ENCODE results near the gene NXPH4. TPM values are rescaled to one million over a fixed set of nuclear protein-coding genes. Genes with fewer than 3 reads are reported as not detected.

NXPH4 gene
- total and polyA plus RNA-seq, 7 experiments from 2014 or later = 0.31 TPM; not detected in 6

DNA sequence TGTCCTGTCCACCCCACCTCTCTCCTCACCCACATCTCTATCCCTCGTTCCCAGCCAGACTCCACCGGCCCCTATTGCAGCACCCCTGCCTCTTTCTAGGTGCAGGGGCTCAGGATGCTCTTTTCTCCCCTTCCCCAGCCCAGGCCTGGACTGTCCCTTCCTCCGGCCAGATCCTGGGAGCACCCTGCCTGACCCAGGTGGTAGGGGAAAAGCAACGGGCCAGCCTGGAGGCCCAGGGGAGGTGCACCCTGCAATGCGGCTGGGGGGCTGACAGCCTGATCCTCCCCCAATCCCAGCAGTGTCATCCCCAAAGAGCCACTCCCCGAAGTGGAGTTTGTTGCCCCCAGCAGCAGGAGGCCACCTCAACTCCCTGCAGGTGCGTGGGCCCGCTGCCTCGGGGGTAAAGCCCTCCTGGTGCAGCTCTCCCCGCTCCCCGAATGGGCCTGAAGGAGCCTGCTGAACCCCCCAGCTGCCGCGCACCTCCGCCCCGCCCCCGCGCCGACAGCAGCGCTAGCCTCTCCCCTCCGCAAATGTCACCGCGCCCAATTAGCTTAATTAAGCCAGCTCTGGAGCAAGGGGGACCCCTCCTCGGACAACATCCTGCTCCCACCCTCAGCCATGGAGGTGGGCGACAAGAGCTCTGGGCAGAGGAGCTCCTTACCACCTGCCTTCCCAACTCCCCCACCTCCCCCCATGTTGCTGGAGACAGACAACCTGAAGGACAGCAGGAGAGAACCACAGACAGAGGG is 4.7 kb downstream of the NXPH4 start:
- Mint-ChIP-seq H3K4me3 (peak overlapping the region in 4 of 10 donors; percentile 17 to 74 (median 36)), H3K27ac (peak overlapping the region in 2 of 9 donors; percentile 33 to 51), H3K36me3 (peaks cover 0 to under 1% (median 0%) of the 10 kb centered on the region in 5 donors), H3K9me3 (peaks cover 0 to 5% (median 0%) of the 10 kb centered on the region in 11 donors), H3K27me3 (peaks cover 76 to 86% (median 83%) of the 10 kb centered on the region in 5 donors), H3K4me1 (peaks cover 16 to 62% (median 47%) of the 10 kb centered on the region in 7 donors)
- H3K9me3 ChIP-seq (ENCODE audit: control insufficient read depth in 2 of 3, low read length in 3 of 3) = no peaks in the 10 kb centered on the region
- H3K27ac ChIP-seq (ENCODE audit: low read depth, low read length) = no peak overlapping the region
- no peaks in the 10 kb centered on the region for H3K36me3 ChIP-seq (ENCODE audit: control insufficient read depth in 2 of 3, insufficient read depth in 3 of 3, low read length in 3 of 3)
- intact Hi-C loops (cut with micrococcal nuclease) = no loop called here
- peaks cover 22 to 77% of the 10 kb centered on the region in 2 donors for H3K27me3 ChIP-seq (ENCODE audit: control insufficient read depth in 2 of 2, insufficient read depth in 2 of 2, low read length in 2 of 2)
- ATAC-seq = no peak
- CTCF ChIA-PET = interaction anchor here (11.7 kb wide), 1 partner anchor 20 kb away, joined by 148 read pairs; a partner anchor contains a TSS
- POLR2A ChIA-PET = interaction anchor here (0.6 kb wide), 1 partner anchor 270 kb away, joined by 4 read pairs; no protein-coding TSS in a partner anchor
- DNase-seq = no peak
- H3K4me3 ChIP-seq (ENCODE audit: low read length) = no peak overlapping the region
- H3K4me1 ChIP-seq (ENCODE audit: control insufficient read depth in 2 of 2, insufficient read depth in 2 of 2, low read length in 2 of 2) = peaks cover 7 to 17% of the 10 kb centered on the region in 2 donors

DNA sequence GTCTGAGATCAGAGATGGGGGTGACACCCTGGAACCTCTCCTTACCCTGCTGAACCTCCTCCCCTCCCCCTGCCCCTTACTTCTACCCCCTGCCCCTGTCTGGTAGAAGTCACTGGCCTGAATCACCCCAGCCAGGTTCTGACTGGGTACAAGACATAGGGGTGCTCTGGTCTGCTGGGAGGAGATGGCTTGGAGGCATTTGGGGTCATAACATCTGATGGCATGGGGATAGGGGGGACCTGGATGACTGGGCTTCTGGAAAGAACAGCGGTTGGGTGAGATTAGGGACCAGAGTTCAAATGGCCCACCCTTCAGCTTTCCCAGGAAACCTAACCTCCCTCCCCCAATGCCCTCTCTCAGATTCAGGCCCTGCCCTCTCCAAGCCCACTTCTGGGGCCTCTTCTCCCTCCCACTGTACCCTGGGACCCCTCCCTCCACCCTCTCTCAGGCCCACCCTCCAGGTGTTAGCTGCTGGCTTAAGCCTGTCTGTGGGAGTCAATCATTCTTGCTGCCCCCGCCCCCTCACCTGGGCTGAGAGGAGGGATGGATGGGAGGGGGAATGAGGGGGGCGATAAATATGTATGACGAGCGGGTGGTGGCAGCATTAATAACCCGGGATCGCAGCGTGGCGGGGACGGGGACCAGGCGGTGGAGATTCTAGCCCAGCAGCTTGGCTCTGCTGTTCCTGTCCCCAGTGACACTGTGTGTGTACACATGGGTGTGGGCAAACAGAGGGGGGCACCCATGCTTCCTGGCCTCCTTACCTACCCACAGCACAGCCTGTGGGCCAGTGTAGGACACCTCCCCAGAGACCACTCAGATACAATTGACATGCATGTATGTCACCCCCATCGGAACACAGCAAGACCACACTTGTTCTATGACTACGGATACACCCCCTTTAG is 5.9 kb downstream of the NXPH4 start:
- Mint-ChIP-seq H3K27me3 (peaks cover 75 to 93% (median 87%) of the 10 kb centered on the region in 5 donors), H3K36me3 (peaks cover 0 to 2% (median 0%) of the 10 kb centered on the region in 5 donors), H3K27ac (peak overlapping the region in 1 of 9 donors; percentile 68), H3K4me3 (peak overlapping the region in 1 of 10 donors; percentile 21), H3K4me1 (peaks cover 21 to 68% (median 50%) of the 10 kb centered on the region in 7 donors), H3K9me3 (peaks cover 0 to 5% (median 0%) of the 10 kb centered on the region in 11 donors)
- Histone ChIP-seq H3K4me3 (ENCODE audit: low read length) (no peak overlapping the region), H3K4me1 (ENCODE audit: control insufficient read depth in 2 of 2, insufficient read depth in 2 of 2, low read length in 2 of 2) (peaks cover 3 to 27% of the 10 kb centered on the region in 2 donors), H3K27ac (ENCODE audit: low read depth, low read length) (no peak overlapping the region), H3K27me3 (ENCODE audit: control insufficient read depth in 2 of 2, insufficient read depth in 2 of 2, low read length in 2 of 2) (peaks cover 20 to 76% of the 10 kb centered on the region in 2 donors), H3K36me3 (ENCODE audit: control insufficient read depth in 2 of 3, insufficient read depth in 3 of 3, low read length in 3 of 3) (no peaks in the 10 kb centered on the region), H3K9me3 (ENCODE audit: control insufficient read depth in 2 of 3, low read length in 3 of 3) (no peaks in the 10 kb centered on the region)
- intact Hi-C loops (cut with micrococcal nuclease) = no loop called here
- ATAC-seq (no peak), DNase-seq (no peak)
- POLR2A ChIA-PET = interaction anchor here (9.4 kb wide), 1 partner anchor 18 kb away, joined by 79 read pairs; a partner anchor contains a TSS
- CTCF ChIA-PET = interaction anchor here (0.7 to 11.7 kb wide), 3 partner anchors 9 to 19 kb away, joined by 3 to 148 read pairs (median 4); a partner anchor contains a TSS

DNA sequence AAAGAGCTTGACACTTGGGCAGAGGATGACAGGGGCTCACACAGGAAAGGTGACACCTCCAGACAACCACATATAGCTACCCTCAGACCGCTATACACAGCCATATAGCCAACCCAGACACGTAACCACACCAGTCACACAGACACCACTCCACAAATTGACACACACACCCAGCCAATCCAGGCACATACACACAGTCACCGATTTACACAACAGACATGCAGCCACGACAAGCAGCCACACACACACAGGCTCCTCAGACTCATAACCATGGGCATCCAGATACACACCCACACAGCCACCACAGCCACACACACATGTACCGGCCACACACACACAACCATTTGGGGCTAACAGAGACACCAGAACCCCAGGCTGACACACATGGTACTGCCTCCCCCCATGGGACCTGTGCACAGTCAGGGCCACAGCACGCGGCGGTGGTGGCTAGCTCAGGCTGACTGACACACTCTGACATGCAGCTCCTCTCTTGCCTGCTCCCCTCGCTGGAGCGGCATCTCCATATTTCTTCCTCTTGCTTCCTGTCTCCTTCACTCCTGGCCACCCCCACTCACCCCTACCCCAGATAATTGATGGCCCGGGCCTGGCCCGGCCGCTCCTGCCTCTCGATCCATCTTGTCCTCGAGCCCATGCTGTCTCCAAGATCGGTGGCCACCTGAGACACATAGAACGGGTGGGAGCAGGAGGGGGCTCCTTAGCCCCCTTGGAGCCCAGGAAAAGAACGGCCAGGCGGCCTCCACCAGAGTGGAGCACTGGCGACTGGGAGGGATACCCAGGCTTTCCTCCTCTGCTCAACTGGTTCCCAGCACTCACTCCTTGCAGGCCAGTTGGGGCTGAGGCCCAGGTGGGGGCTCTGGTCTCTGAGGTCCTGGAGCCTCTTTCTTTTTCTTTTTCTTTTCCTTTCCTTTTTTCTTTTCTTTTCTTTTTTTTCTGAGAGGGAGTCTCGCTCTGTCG is 6.9 kb downstream of the NXPH4 start:
- H3K4me1 ChIP-seq (ENCODE audit: control insufficient read depth in 2 of 2, insufficient read depth in 2 of 2, low read length in 2 of 2) = peaks cover 0 to 27% of the 10 kb centered on the region in 2 donors
- Mint-ChIP-seq H3K27ac (no peak overlapping the region), H3K27me3 (peaks cover 66 to 88% (median 81%) of the 10 kb centered on the region in 5 donors), H3K9me3 (peaks cover 0 to 5% (median 0%) of the 10 kb centered on the region in 11 donors), H3K36me3 (peaks cover 0 to 2% (median 0%) of the 10 kb centered on the region in 5 donors), H3K4me3 (peak overlapping the region in 1 of 10 donors; percentile 8), H3K4me1 (peaks cover 25 to 67% (median 48%) of the 10 kb centered on the region in 7 donors)
- ChIA-PET POLR2A (interaction anchor here (1.0 to 9.4 kb wide), 2 partner anchors 9 to 17 kb away, joined by 3 to 79 read pairs; a partner anchor contains a TSS), CTCF (interaction anchor here (0.7 to 11.7 kb wide), 4 partner anchors 9 to 18 kb away, joined by 3 to 148 read pairs (median 12); a partner anchor contains a TSS)
- H3K4me3 ChIP-seq (ENCODE audit: low read length) = no peak overlapping the region
- intact Hi-C loops (cut with micrococcal nuclease) = loop anchor here (2.0 kb wide), 1 partner anchor 15 kb away; no protein-coding TSS in a partner anchor
- no peaks in the 10 kb centered on the region for H3K36me3 ChIP-seq (ENCODE audit: control insufficient read depth in 2 of 3, insufficient read depth in 3 of 3, low read length in 3 of 3)
- DNase-seq = no peak
- no peak overlapping the region for H3K27ac ChIP-seq (ENCODE audit: low read depth, low read length)
- ATAC-seq = peak; percentile 76
- H3K27me3 ChIP-seq (ENCODE audit: control insufficient read depth in 2 of 2, insufficient read depth in 2 of 2, low read length in 2 of 2) = peaks cover 17 to 69% of the 10 kb centered on the region in 2 donors
- no peaks in the 10 kb centered on the region for H3K9me3 ChIP-seq (ENCODE audit: control insufficient read depth in 2 of 3, low read length in 3 of 3)

DNA sequence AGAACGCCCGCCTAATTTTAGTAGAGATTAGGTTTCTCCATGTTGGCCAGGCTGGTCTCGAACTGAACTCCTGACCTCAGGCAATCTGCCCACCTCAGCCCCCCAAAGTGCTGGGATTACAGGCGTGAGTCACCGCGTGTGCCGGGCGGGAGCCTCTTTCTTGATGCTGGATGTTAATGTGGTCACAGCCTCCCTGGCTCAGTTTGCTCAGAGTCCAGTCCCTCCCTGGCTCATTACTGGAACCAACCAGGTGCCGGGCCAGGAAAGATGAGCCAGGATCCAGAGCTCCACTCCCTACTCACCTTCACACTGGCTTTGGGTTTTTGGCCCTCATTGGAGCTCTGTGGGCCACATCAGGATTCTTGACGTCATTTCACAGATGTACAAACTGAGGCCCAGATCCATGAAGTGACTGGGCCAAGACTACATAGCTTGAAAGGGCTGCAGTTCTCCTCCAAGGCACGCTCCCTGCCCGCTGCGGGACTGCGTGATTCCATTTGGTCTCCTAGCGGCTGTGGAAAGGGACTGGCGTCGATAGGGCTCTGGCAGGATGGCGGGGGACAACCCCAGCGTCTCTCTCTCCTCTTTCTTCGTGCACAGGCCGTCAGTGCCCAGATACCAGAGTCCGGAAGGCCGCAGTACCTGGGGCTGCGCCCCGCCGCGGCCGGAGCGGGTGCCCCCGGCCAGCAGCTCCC is 7.8 kb downstream of the NXPH4 start:
- peaks cover 8 to 35% of the 10 kb centered on the region in 2 donors for H3K4me1 ChIP-seq (ENCODE audit: control insufficient read depth in 2 of 2, insufficient read depth in 2 of 2, low read length in 2 of 2)
- H3K27ac ChIP-seq (ENCODE audit: low read depth, low read length) = no peak overlapping the region
- DNase-seq (no peak), ATAC-seq (no peak)
- H3K4me3 ChIP-seq (ENCODE audit: low read length) = no peak overlapping the region
- peak overlapping the region in 3 of 10 donors; percentile 28 to 73 (median 68) for H3K4me3 Mint-ChIP-seq
- H3K4me1 Mint-ChIP-seq = peaks cover 34 to 70% (median 54%) of the 10 kb centered on the region in 7 donors
- H3K36me3 Mint-ChIP-seq = peaks cover 0 to 2% (median 0%) of the 10 kb centered on the region in 5 donors
- intact Hi-C loops (cut with micrococcal nuclease) = loop anchor here (2.0 kb wide), 1 partner anchor 14 kb away; no protein-coding TSS in a partner anchor
- no peaks in the 10 kb centered on the region for H3K36me3 ChIP-seq (ENCODE audit: control insufficient read depth in 2 of 3, insufficient read depth in 3 of 3, low read length in 3 of 3)
- peak overlapping the region in 1 of 9 donors; percentile 48 for H3K27ac Mint-ChIP-seq
- no peaks in the 10 kb centered on the region for H3K9me3 ChIP-seq (ENCODE audit: control insufficient read depth in 2 of 3, low read length in 3 of 3)
- ChIA-PET POLR2A (interaction anchor here (0.9 to 9.4 kb wide), 3 partner anchors 8 to 16 kb away, joined by 3 to 79 read pairs (median 3); a partner anchor contains a TSS), CTCF (interaction anchor here (0.5 to 11.7 kb wide), 3 partner anchors 10 to 112 kb away, joined by 3 to 148 read pairs (median 20); a partner anchor contains a TSS)
- H3K27me3 ChIP-seq (ENCODE audit: control insufficient read depth in 2 of 2, insufficient read depth in 2 of 2, low read length in 2 of 2) = peaks cover 17 to 60% of the 10 kb centered on the region in 2 donors
- peaks cover 0 to 5% (median 0%) of the 10 kb centered on the region in 11 donors for H3K9me3 Mint-ChIP-seq
- H3K27me3 Mint-ChIP-seq = peaks cover 57 to 78% (median 72%) of the 10 kb centered on the region in 5 donors
